GM18951 (cell line): ENCODE measurements around the gene PDF.
A peak's percentile ranks its signal among the peaks of the same experiment; 100 is the strongest.

Experiments
- POLR2A ChIP-seq: IDR thresholded peaks from 4 replicates; pipeline ENCODE4 v1.6.1; 2011; ENCODE audit warnings: mild to moderate bottlenecking; ENCODE audit not compliant: insufficient read length, insufficient read depth; ENCODE audit errors: extremely low read depth
- in situ Hi-C: fragments of 300-500 bp; cut with MboI; formaldehyde crosslinking; loops from one replicate; pipeline ENCODE4 v1.12.0; 2022; ENCODE audit warnings: low sequenced_read_pairs, mixed read lengths, inconsistent platforms; ENCODE audit not compliant: unreplicated experiment

PDF gene

DNA sequence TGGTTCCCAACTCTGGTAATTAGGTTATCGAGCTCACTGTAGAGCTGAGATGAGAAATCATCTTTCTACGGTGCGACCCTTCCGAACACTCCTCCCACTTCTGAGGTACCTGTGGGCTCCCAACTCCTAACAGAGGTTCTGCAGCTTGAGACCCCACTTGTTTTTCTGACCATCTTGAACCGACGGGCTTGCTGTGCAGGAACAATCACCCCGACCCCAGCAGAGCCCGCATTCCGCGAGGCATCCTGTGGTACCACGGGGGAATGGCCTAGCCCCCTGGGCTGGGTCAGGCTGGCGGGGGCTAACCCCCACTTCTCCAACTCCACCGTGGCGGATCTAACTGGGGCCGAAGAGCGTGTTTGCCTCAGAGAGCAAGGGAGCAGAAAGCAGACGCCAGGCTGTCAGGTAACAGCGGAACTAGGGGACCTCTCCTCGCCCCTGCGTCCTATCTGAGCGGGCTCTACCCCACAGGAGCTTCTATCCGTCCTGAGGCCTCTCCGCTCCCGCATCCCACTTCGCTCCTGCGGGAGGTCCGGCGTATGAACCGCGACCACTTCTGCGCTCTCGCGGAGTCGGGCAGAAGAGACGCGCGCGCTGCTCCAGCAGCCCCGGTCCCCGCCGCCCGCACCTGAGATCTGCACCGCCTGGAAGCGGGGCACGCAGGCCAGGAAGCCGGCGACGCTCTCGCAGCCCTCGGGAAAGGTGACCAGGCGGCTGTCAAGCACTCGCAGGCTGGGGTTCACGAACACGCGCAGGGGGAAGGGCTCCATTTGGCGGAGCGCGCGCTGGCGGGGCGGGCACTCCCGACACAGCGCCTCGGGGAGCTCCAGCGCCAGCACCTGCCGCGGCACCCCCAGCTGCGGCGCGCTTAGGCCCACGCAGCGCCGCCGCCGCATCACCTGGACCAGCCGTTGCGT, 761 bp downstream of the PDF start:
- no peak for TF ChIP-seq POLR2A
- in situ Hi-C loops = no loop called here

DNA sequence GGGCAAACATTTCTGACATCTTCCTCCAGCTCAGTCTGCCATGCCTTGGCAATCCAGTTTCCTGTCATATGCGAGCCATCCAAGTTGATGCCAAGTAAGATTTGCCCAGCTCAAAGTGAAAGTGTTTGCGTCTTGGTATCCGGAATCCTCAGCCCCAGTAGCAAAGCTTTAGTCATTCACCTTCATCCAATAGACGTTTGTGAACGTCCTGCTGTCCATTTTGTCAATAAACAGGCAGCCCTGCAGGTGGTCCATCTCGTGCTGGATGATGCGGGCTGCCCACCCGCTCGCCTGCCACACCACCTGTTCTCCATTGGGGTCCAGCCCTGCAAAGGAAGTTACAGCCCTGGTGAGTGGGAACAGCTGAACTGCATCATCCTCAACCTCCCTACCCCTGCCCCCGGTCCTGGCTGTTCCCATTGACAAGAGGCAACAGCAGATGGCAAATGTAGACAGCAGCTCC, 1.5 kb downstream of the PDF start:
- in situ Hi-C loops = no loop called here
- TF ChIP-seq POLR2A = no peak

- in situ Hi-C loops = no loop called here
- no peak for TF ChIP-seq POLR2A
Measured at GRCh38 chr16:69327585-69328310, 2.6 kb downstream of the PDF start.

- in situ Hi-C loops = no loop called here
- TF ChIP-seq POLR2A = no peak
Measured at GRCh38 chr16:69326172-69326873, 4.1 kb downstream of the PDF start.

GRCh38 chr16:69325784-69326171, 4.6 kb downstream of the PDF start:
- TF ChIP-seq POLR2A = no peak
- in situ Hi-C loops = no loop called here

GRCh38 chr16:69324585-69325253, 5.7 kb downstream of the PDF start:
- no peak for TF ChIP-seq POLR2A
- in situ Hi-C loops = no loop called here

GRCh38 chr16:69324013-69324531, 6.3 kb downstream of the PDF start:
- in situ Hi-C loops = no loop called here
- no peak for TF ChIP-seq POLR2A

- in situ Hi-C loops = no loop called here
Measured at GRCh38 chr16:69323415-69323814, 7.0 kb downstream of the PDF start.

DNA sequence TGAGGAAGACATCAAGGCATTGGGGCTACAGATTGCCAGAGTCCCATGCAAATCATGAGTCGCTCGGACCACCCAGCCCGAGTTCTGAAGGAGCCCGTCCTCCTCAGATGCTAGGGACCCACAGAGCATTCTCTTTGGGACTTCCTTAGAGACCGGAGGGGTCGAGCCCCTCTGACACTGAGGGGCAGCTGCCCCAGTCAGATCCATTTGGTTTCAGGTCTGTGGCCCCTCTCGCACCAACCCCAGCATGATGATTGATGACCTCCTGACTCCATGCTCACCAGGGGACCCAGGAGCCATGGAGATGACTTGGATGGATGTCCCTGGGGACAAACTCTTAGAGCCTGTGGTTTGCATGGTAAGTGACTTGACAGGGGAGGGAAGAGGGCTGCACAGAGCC, 8.0 kb downstream of the PDF start:
- no peak for TF ChIP-seq POLR2A
- in situ Hi-C loops = no loop called here

More at GRCh38 chr16:69323415-69323814, 7.0 kb downstream of the PDF start:
- no peak for TF ChIP-seq POLR2A

GRCh38 chr16:69321080-69321479, 9.3 kb downstream of the PDF start:
- in situ Hi-C loops = no loop called here
- no peak for TF ChIP-seq POLR2A

DNA sequence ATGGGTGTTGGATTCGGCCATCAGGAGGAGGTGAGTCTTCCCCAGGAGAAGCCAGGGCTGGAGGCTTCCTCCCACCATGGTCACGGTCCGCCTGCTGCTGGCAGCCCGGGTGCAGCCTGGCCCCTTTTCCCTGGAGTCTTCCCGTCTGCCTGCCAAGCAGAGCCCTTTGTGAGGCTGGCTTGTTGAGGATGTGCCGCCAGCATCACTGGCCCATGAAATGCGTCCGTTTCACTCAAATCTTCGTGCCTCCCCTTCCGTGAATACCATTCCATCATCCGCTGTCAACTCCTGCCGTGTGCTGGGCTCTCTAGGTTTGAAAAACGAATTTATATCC, 9.7 kb downstream of the PDF start:
- in situ Hi-C loops = no loop called here
- peak; percentile 19 for TF ChIP-seq POLR2A

GRCh38 chr16:69319826-69320739, 10.3 kb downstream of the PDF start:
- no peak for TF ChIP-seq POLR2A
- in situ Hi-C loops = no loop called here
